SU-DHL-6 (cell line): ENCODE measurements around the gene GFOD2.
A peak's percentile ranks its signal among the peaks of the same experiment; 100 is the strongest.

Experiments used
- H2AFZ ChIP-seq: fragments of 200-600 bp; sonication (generic); 2 replicates; pipeline ENCODE4 v1.6.1; 2014; ENCODE audit warnings: low read depth, mild to moderate bottlenecking, moderate library complexity, mixed read lengths, antibody characterized with exemption, low read length; ENCODE audit not compliant: severe bottlenecking
- H3F3A ChIP-seq: fragments of 200-600 bp; shearing (Covaris generic); 2 replicates; pipeline ENCODE4 v1.6.0; 2016; ENCODE audit warnings: antibody characterized with exemption, mild to moderate bottlenecking; ENCODE audit not compliant: insufficient read depth
- H3K27ac ChIP-seq: fragments of 200-600 bp; sonication (generic); 2 replicates; pipeline ENCODE4 v1.5.1; 2016; ENCODE audit warnings: low read depth, mild to moderate bottlenecking, low read length, moderate library complexity, mixed read lengths
- H3K27me3 ChIP-seq: fragments of 200-600 bp; sonication (generic), shearing (Covaris generic); 2 replicates; pipeline ENCODE4 v1.6.0; 2014; ENCODE audit warnings: mild to moderate bottlenecking, low read length
- H3K36me3 ChIP-seq: fragments of 200-600 bp; sonication (generic); 2 replicates; pipeline ENCODE4 v1.6.1; 2014; ENCODE audit warnings: mild to moderate bottlenecking, low read length, mixed read lengths
- H3K4me2 ChIP-seq: fragments of 300-600, 200-600 bp; shearing (Covaris generic), sonication (generic); 2 replicates; pipeline ENCODE4 v1.6.0; 2014; ENCODE audit warnings: low read length, low read depth, mild to moderate bottlenecking; ENCODE audit not compliant: poor library complexity, severe bottlenecking
- H3K4me3 ChIP-seq: fragments of 200-600 bp; sonication (generic); 2 replicates; pipeline ENCODE4 v1.5.1; 2014; ENCODE audit warnings: antibody characterized with exemption, low read length, mild to moderate bottlenecking, mixed read lengths; ENCODE audit not compliant: insufficient read depth, poor library complexity, severe bottlenecking
- H3K79me2 ChIP-seq: fragments of 200-600 bp; sonication (generic); 2 replicates; pipeline ENCODE4 v1.6.1; 2014; ENCODE audit warnings: mild to moderate bottlenecking, low read length, moderate library complexity; ENCODE audit not compliant: insufficient read depth
- H3K9ac ChIP-seq: fragments of 200-600 bp; sonication (generic); 2 replicates; pipeline ENCODE4 v1.7.0; 2014; ENCODE audit warnings: mild to moderate bottlenecking, low read length
- H3K9me2 ChIP-seq: fragments of 200-600 bp; sonication (generic); replicated peaks from 2 replicates; pipeline ENCODE4 v1.6.1; 2014; ENCODE audit warnings: low read length; ENCODE audit not compliant: insufficient read depth
- H3K9me3 ChIP-seq: fragments of 200-600 bp; sonication (generic); 2 replicates; pipeline ENCODE4 v1.6.1; 2014; ENCODE audit warnings: low read length, mixed read lengths; ENCODE audit not compliant: insufficient read depth
- H4K20me1 ChIP-seq: fragments of 200-600 bp; sonication (generic); 2 replicates; pipeline ENCODE4 v1.6.1; 2014; ENCODE audit warnings: low read depth, mild to moderate bottlenecking, antibody characterized with exemption, low read length, moderate library complexity, mixed read lengths
- EZH2phosphoT487 ChIP-seq: fragments of 200-600 bp; sonication (generic), shearing (Covaris generic); conservative IDR thresholded peaks from 2 replicates; pipeline ENCODE4 v1.6.1; 2018; ENCODE audit warnings: mild to moderate bottlenecking, antibody characterized with exemption, low read length, moderate library complexity, mixed read lengths
- TF ChIP-seq, protein P1 (sequence below): fragments of 200-600 bp; sonication (generic); IDR thresholded peaks from one replicate; pipeline ENCODE4 v1.5.1; 2017; ENCODE audit warnings: antibody characterized with exemption, mild to moderate bottlenecking, low read length, moderate library complexity; ENCODE audit not compliant: insufficient read depth, poor library complexity, severe bottlenecking

The GFOD2 gene

DNA sequence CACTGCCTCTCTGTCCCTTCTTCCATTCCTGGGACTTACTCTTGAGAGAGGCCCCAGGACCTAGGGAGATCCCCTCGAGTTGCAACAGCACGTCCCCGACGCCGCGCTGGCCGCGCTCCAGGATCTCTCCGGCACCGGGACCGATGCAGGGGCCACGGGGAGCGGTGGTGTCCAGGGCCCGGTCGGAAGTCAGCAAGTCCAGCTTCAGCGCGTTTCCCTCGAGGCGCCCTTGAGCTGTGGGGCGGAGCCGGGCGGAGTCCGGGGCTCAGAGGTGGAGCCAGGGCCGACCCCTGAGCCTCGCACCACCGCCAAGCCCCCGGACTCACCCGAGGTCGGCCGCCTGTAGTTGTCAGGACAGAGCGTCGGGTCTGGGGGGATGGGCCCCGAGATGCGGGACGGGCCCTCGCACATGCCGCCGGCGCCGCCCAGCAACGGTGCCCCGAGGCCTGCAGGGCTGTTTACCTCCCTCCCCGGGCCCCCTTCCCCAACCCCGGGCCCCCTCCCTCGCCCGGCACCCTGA is 53.0 kb downstream of the GFOD2 start:
- Histone ChIP-seq H3K9me2 (no peaks in the 10 kb centered on the region), H3F3A (peaks cover 3% of the 10 kb centered on the region; the same call in 1 of the 2 replicates), H3K79me2 (no peaks in the 10 kb centered on the region), H2AFZ (peak overlapping the region; percentile 86), H3K4me3 (peak overlapping the region; percentile 60), H3K4me2 (peak overlapping the region; percentile 66), H3K9ac (peak overlapping the region; percentile 52), H4K20me1 (no peaks in the 10 kb centered on the region), H3K9me3 (no peaks in the 10 kb centered on the region), H3K36me3 (no peaks in the 10 kb centered on the region), H3K27ac (no peak overlapping the region), H3K27me3 (no peaks in the 10 kb centered on the region)
- TF ChIP-seq, protein P1, sequence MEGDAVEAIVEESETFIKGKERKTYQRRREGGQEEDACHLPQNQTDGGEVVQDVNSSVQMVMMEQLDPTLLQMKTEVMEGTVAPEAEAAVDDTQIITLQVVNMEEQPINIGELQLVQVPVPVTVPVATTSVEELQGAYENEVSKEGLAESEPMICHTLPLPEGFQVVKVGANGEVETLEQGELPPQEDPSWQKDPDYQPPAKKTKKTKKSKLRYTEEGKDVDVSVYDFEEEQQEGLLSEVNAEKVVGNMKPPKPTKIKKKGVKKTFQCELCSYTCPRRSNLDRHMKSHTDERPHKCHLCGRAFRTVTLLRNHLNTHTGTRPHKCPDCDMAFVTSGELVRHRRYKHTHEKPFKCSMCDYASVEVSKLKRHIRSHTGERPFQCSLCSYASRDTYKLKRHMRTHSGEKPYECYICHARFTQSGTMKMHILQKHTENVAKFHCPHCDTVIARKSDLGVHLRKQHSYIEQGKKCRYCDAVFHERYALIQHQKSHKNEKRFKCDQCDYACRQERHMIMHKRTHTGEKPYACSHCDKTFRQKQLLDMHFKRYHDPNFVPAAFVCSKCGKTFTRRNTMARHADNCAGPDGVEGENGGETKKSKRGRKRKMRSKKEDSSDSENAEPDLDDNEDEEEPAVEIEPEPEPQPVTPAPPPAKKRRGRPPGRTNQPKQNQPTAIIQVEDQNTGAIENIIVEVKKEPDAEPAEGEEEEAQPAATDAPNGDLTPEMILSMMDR, result no peak
- no peak for TF ChIP-seq EZH2phosphoT487

DNA sequence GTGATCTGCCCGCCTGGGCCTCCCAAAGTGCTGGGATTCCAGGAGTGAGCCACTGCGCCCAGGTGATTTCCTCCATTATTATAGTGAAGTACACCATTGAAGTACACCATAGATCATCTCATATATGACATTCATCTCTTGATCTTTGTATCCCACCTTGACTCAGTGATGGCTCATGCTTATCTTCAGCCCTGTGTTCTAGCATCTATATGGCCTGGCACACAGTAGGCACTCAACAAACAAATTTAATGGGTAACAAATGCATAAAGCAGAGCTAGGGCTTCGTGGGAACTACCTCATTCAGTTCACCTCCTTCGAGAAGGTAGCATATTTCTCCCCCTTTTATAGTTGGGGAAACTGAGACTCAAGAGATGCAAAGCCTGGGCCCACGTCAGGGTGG is 53.5 kb downstream of the GFOD2 start:
- H3K9ac ChIP-seq, result peak overlapping the region; percentile 52; the same call in 1 of the 2 replicates
- no peaks in the 10 kb centered on the region for H4K20me1 ChIP-seq
- TF ChIP-seq, protein P1, result no peak
- TF ChIP-seq EZH2phosphoT487, result no peak
- no peaks in the 10 kb centered on the region for H3K36me3 ChIP-seq
- no peaks in the 10 kb centered on the region for H3K27me3 ChIP-seq
- H2AFZ ChIP-seq, result no peak overlapping the region
- H3K4me3 ChIP-seq, result no peak overlapping the region
- H3K27ac ChIP-seq, result no peak overlapping the region
- H3K9me3 ChIP-seq, result no peaks in the 10 kb centered on the region
- H3F3A ChIP-seq, result peaks cover 3% of the 10 kb centered on the region; the same call in 1 of the 2 replicates
- H3K9me2 ChIP-seq, result no peaks in the 10 kb centered on the region
- peak overlapping the region; percentile 66 for H3K4me2 ChIP-seq
- H3K79me2 ChIP-seq, result no peaks in the 10 kb centered on the region

DNA sequence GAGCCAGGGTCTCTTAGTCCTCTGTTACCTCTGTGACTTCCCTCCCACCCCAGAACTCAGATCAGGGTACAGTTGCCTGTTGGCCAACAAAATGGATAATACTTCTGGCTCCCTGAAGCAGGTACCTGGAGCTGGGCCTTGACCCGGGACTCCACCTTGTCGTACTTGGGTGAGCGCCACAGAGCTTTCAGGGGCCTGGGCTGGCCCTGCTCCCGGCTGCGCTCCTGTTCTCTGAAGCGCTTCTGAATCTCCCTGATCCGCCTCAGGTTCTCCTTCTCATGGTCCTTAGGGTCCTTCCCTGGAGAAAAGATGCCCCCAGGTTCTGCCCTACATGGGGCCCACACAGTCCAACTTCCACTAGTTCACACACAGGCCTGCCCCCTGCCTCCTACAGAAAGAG is 54.2 kb downstream of the GFOD2 start:
- no peak overlapping the region for H3K4me2 ChIP-seq
- no peak for TF ChIP-seq EZH2phosphoT487
- TF ChIP-seq, protein P1, result no peak

More for the DNA sequence above, 54.2 kb downstream of the GFOD2 start:
- Histone ChIP-seq H2AFZ (no peak overlapping the region), H4K20me1 (no peaks in the 10 kb centered on the region), H3K79me2 (no peaks in the 10 kb centered on the region), H3K36me3 (no peaks in the 10 kb centered on the region), H3K9me3 (no peaks in the 10 kb centered on the region), H3K9me2 (no peaks in the 10 kb centered on the region), H3F3A (peaks cover 3% of the 10 kb centered on the region; the same call in 1 of the 2 replicates), H3K9ac (no peak overlapping the region), H3K27me3 (no peaks in the 10 kb centered on the region), H3K27ac (no peak overlapping the region), H3K4me3 (no peak overlapping the region)
